ENCODE results near the gene SLC19A2.

Gene SLC19A2

GRCh38 chr1:169474302-169474995, 11.3 kb downstream of the SLC19A2 start:
- DNase-seq (ENCODE audit: low read depth, low spot score), result no peak

GRCh38 chr1:169473347-169473746, 12.4 kb downstream of the SLC19A2 start:
- no peak for DNase-seq (ENCODE audit: low read depth, low spot score)

- no peak for DNase-seq (ENCODE audit: low read depth, low spot score)
Observed at GRCh38 chr1:169472738-169473137, 13.0 kb downstream of the SLC19A2 start.

- DNase-seq (ENCODE audit: low read depth, low spot score), result no peak
Observed at GRCh38 chr1:169468982-169469381, 16.8 kb downstream of the SLC19A2 start.

- no peak for DNase-seq (ENCODE audit: low read depth, low spot score)
Observed at GRCh38 chr1:169466259-169467230, 19.2 kb downstream of the SLC19A2 start.

GRCh38 chr1:169465281-169465680, 20.5 kb downstream of the SLC19A2 start:
- DNase-seq (ENCODE audit: low read depth, low spot score), result no peak

GRCh38 chr1:169462385-169462784, 23.4 kb downstream of the SLC19A2 start:
- DNase-seq (ENCODE audit: low read depth, low spot score), result no peak

- no peak for DNase-seq (ENCODE audit: low read depth, low spot score)
Observed at GRCh38 chr1:169461390-169462000, 24.2 kb downstream of the SLC19A2 start.

GRCh38 chr1:169460191-169460833, 25.4 kb downstream of the SLC19A2 start:
- DNase-seq (ENCODE audit: low read depth, low spot score), result no peak

GRCh38 chr1:169457443-169457842, 28.3 kb downstream of the SLC19A2 start:
- no peak for DNase-seq (ENCODE audit: low read depth, low spot score)

- no peak for DNase-seq (ENCODE audit: low read depth, low spot score)
Observed at GRCh38 chr1:169456029-169456428, 29.7 kb downstream of the SLC19A2 start.

- DNase-seq (ENCODE audit: low read depth, low spot score), result no peak
Observed at GRCh38 chr1:169452921-169453320, 32.8 kb downstream of the SLC19A2 start.

- no peak for DNase-seq (ENCODE audit: low read depth, low spot score)
Observed at GRCh38 chr1:169451218-169451824, 34.4 kb downstream of the SLC19A2 start.

- DNase-seq (ENCODE audit: low read depth, low spot score), result no peak
Observed at GRCh38 chr1:169443923-169444322, 41.8 kb downstream of the SLC19A2 start.

GRCh38 chr1:169427081-169427641, 58.6 kb downstream of the SLC19A2 start, which contains the start of gene CCDC181:
Gene CCDC181 (minus strand): TSS chr1:169427474. CDS start chr1:169424927, 2,547 bp downstream.
- DNase-seq (ENCODE audit: low read depth, low spot score), result peak; percentile 31

- DNase-seq (ENCODE audit: low read depth, low spot score), result no peak
Observed at GRCh38 chr1:169426174-169426705, 59.5 kb downstream of the SLC19A2 start.

GRCh38 chr1:169421309-169421708, 64.4 kb downstream of the SLC19A2 start:
- no peak for DNase-seq (ENCODE audit: low read depth, low spot score)

GRCh38 chr1:169414952-169415351, 70.8 kb downstream of the SLC19A2 start:
- DNase-seq (ENCODE audit: low read depth, low spot score), result no peak
